Gastrocnemius medialis (tissue), 4 donors: ENCODE measurements around the gene LAMB2. TPM values are rescaled to one million over a fixed set of nuclear protein-coding genes. Genes with fewer than 3 reads are reported as not detected.
A peak's percentile ranks its signal among the peaks of the same experiment; 100 is the strongest.

Experiments used
- ATAC-seq, 2 donors: fragments of 150-250 bp; one replicate each; pipeline ENCODE4 v1.9.1; 2016
- DNase-seq, 2 donors: peaks; one replicate each; pipeline ENCODE4 v3.0.0-alpha.2; 2019
- H3K27ac ChIP-seq, 4 donors: fragments of 200-600 bp; sonication (generic); 1 replicate in 1 of 4; 2 replicates in 3 of 4; pipeline ENCODE4 v1.5.1; 2016 to 2018; ENCODE audit warnings: mild to moderate bottlenecking in 2 of 4, moderate library complexity in 1 of 4
- H3K27me3 ChIP-seq, 3 donors: fragments of 200-600 bp; sonication (generic) in 2 of 3; 1 replicate in 1 of 3; 2 replicates in 2 of 3; pipeline versions ENCODE4 v1.5.1 to v1.6.0; 2016 to 2019; ENCODE audit warnings: mild to moderate bottlenecking in 1 of 3, moderate library complexity in 1 of 3
- H3K36me3 ChIP-seq, 2 donors: fragments of 200-600 bp; sonication (generic) in 1 of 2; one replicate each; pipeline ENCODE4 v1.5.1; 2017 to 2018
- H3K4me1 ChIP-seq, 2 donors: fragments of 200-600 bp; sonication (generic) in 1 of 2; one replicate each; pipeline ENCODE4 v1.5.1; 2016 to 2017; ENCODE audit warnings: mild to moderate bottlenecking in 2 of 2
- H3K4me3 ChIP-seq, 4 donors: fragments of 200-600 bp; sonication (generic) in 3 of 4; 1 replicate in 1 of 4; 2 replicates in 3 of 4; pipeline ENCODE4 v1.5.1; 2016 to 2019; ENCODE audit warnings: mild to moderate bottlenecking in 2 of 4
- H3K9me3 ChIP-seq, 3 donors: fragments of 200-600 bp; sonication (generic) in 2 of 3; 1 replicate in 1 of 3; 2 replicates in 2 of 3; pipeline ENCODE4 v1.5.1; 2016 to 2019
- CTCF ChIP-seq, 5 experiments: fragments of 450-650 bp in 3 of 5; fragments of 200-600 bp in 2 of 5; sonication (generic) in 2 of 5; IDR thresholded peaks in 4 of 5; conservative IDR thresholded peaks in 1 of 5; 1 replicate in 4 of 5; 2 replicates in 1 of 5; pipeline ENCODE4 v1.5.1; 2016 to 2019; ENCODE audit warnings: antibody characterized with exemption in 5 of 5, mild to moderate bottlenecking in 3 of 5, moderate library complexity in 3 of 5
- POLR2A ChIP-seq, 2 donors: fragments of 450-650 bp; IDR thresholded peaks; one replicate each; pipeline ENCODE4 v1.6.1; 2017; ENCODE audit warnings: antibody characterized with exemption in 2 of 2, mild to moderate bottlenecking in 2 of 2, moderate library complexity in 2 of 2
- in situ Hi-C, 4 donors: fragments of 200-750 bp; cut with MboI; loops; one replicate each; pipeline versions ENCODE4 v1.15.0 to v1.8.0; 2017; ENCODE audit warnings: low sequenced_read_pairs in 4 of 4
- intact Hi-C: fragments of 100-400 bp; cut with DNase I; formaldehyde crosslinking; loops from one replicate; pipeline ENCODE4 v1.15.1; 2023; ENCODE audit warnings: low total_unique reads
- total RNA-seq, 4 donors: library from RNA; depleted of rRNA; stranded (reverse); fragments of >200 nt; gene quantifications; one replicate each; pipeline versions ENCODE4 v1.1.0 to v1.2.3, GENCODE V29; 2016

LAMB2 gene
- total RNA-seq, 4 donors from 2014 or later: 154 to 355 (median 243) TPM

GRCh38 chr3:49172551-49173041 is 39.7 kb upstream of the LAMB2 start:
- peak in 1 of 2 donors; percentile 10 for ATAC-seq
- H3K4me1 ChIP-seq: peaks cover 33 to 39% of the 10 kb centered on the region in 2 donors

GRCh38 chr3:49171775-49172500 is 39.1 kb upstream of the LAMB2 start:
- ATAC-seq (peak; percentile 4 to 7), DNase-seq (no peak)
- Histone ChIP-seq H3K4me1 (peaks cover 34 to 35% of the 10 kb centered on the region in 2 donors), H3K27me3 (no peaks in the 10 kb centered on the region), H3K9me3 (no peaks in the 10 kb centered on the region), H3K27ac (peak overlapping the region; percentile 81 to 90 (median 88)), H3K36me3 (peaks cover 0 to 29% of the 10 kb centered on the region in 2 donors), H3K4me3 (peak overlapping the region; percentile 59 to 90 (median 82))
- in situ Hi-C loops: loop anchor here in 1 of 4 donors (10.0 kb wide), 1 partner anchor 103 kb away; the partner anchor contains the start of gene C3orf62
- TF ChIP-seq CTCF (IDR thresholded peaks at IDR 0.05 in 4 of 5, conservative IDR thresholded peaks at IDR 0.05 in 1 of 5): no peak
- TF ChIP-seq POLR2A (IDR thresholded peaks at IDR 0.05): no peak
- intact Hi-C loops: loop anchor here (1.0 to 2.0 kb wide), 5 partner anchors 39 to 277 kb away; partner anchors contain the start of genes LAMB2 and USP4

More at GRCh38 chr3:49172551-49173041, 39.7 kb upstream of the LAMB2 start:
- H3K4me3 ChIP-seq: peak overlapping the region; percentile 59 to 90 (median 82)
- no peak for TF ChIP-seq CTCF (IDR thresholded peaks at IDR 0.05 in 4 of 5, conservative IDR thresholded peaks at IDR 0.05 in 1 of 5)
- TF ChIP-seq POLR2A (IDR thresholded peaks at IDR 0.05): no peak
- no peak for DNase-seq
- H3K27me3 ChIP-seq: no peaks in the 10 kb centered on the region
- in situ Hi-C loops (loop anchor here in 1 of 4 donors (10.0 kb wide), 1 partner anchor 102 kb away; the partner anchor contains the start of gene C3orf62), intact Hi-C loops (no loop called here)
- peaks cover 0 to 30% of the 10 kb centered on the region in 2 donors for H3K36me3 ChIP-seq
- H3K9me3 ChIP-seq: no peaks in the 10 kb centered on the region
- H3K27ac ChIP-seq: peak overlapping the region; percentile 81 to 90 (median 88)

- intact Hi-C loops (loop anchor here (1.0 to 2.0 kb wide), 5 partner anchors 38 to 278 kb away; partner anchors contain the start of genes LAMB2 and USP4), in situ Hi-C loops (loop anchor here in 1 of 4 donors (10.0 kb wide), 1 partner anchor 104 kb away; the partner anchor contains the start of gene C3orf62)
- H3K4me1 ChIP-seq: peaks cover 40 to 41% of the 10 kb centered on the region in 2 donors
- TF ChIP-seq POLR2A (IDR thresholded peaks at IDR 0.05) (peak; percentile 53 to 54), CTCF (IDR thresholded peaks at IDR 0.05 in 4 of 5, conservative IDR thresholded peaks at IDR 0.05 in 1 of 5) (peak; percentile 96 to 99 (median 97))
- H3K27ac ChIP-seq: peak within 1 kb of the TSS; percentile 81 to 90 (median 88)
- peak; percentile 80 to 83 for ATAC-seq
- H3K36me3 ChIP-seq: peaks cover 0 to 25% of the 10 kb centered on the region in 2 donors
- peak; percentile 67 to 82 for DNase-seq
- no peaks in the 10 kb centered on the region for H3K27me3 ChIP-seq
- no peaks in the 10 kb centered on the region for H3K9me3 ChIP-seq
- peak within 1 kb of the TSS; percentile 59 to 90 (median 82) for H3K4me3 ChIP-seq
Observed at GRCh38 chr3:49171119-49171774, 38.4 kb upstream of the LAMB2 start, which contains the start of gene KLHDC8B. TSS of gene KLHDC8B (plus strand) at chr3:49171598. CDS start at chr3:49172770, 1,172 bp downstream.

GRCh38 chr3:49170744-49171118 is 37.9 kb upstream of the LAMB2 start:
- Histone ChIP-seq H3K27me3 (no peaks in the 10 kb centered on the region), H3K27ac (peak overlapping the region; percentile 81 to 90 (median 88)), H3K9me3 (no peaks in the 10 kb centered on the region), H3K36me3 (peaks cover 0 to 20% of the 10 kb centered on the region in 2 donors), H3K4me1 (peaks cover 40 to 42% of the 10 kb centered on the region in 2 donors), H3K4me3 (peak overlapping the region; percentile 59 to 90 (median 82))
- ATAC-seq: no peak
- intact Hi-C loops: loop anchor here (1.0 to 2.0 kb wide), 5 partner anchors 38 to 279 kb away; partner anchors contain the start of genes LAMB2 and USP4
- TF ChIP-seq CTCF (IDR thresholded peaks at IDR 0.05 in 4 of 5, conservative IDR thresholded peaks at IDR 0.05 in 1 of 5): no peak
- TF ChIP-seq POLR2A (IDR thresholded peaks at IDR 0.05): no peak
- in situ Hi-C loops: loop anchor here in 1 of 4 donors (10.0 kb wide), 1 partner anchor 104 kb away; the partner anchor contains the start of gene C3orf62
- DNase-seq: no peak
